Stimulated activated naive CD8-positive, alpha-beta T cell treated with anti-CD3 and anti-CD28 coated beads, Interleukin-15, Interleukin-2, amounts not matched to agents 100 ng/mL and 50 ng/mL, for 24 hours (primary cell): ENCODE measurements around the gene SCN8A.
"Not testable (repeated sequence)": the region's sequence is repeated elsewhere in the genome, so short reads cannot be mapped to it uniquely, and the experiment has no call there.

Source experiments
- H3K27ac Mint-ChIP-seq: one replicate; pipeline ENCODE4 v1.8.0; 2021; ENCODE audit warnings: mild to moderate bottlenecking, mixed read lengths
- H3K27me3 Mint-ChIP-seq: one replicate; pipeline ENCODE4 v1.8.0; 2021; ENCODE audit warnings: mixed read lengths
- H3K36me3 Mint-ChIP-seq: one replicate; pipeline ENCODE4 v1.8.0; 2021; ENCODE audit warnings: low read depth, mixed read lengths
- H3K4me1 Mint-ChIP-seq: one replicate; pipeline ENCODE4 v1.8.0; 2021; ENCODE audit warnings: low read depth, mixed read lengths
- H3K4me3 Mint-ChIP-seq: one replicate; pipeline ENCODE4 v1.8.0; 2021; ENCODE audit warnings: mild to moderate bottlenecking, mixed read lengths
- H3K9me3 Mint-ChIP-seq: one replicate; pipeline ENCODE4 v1.8.0; 2021; ENCODE audit warnings: mixed read lengths

Gene SCN8A

DNA sequence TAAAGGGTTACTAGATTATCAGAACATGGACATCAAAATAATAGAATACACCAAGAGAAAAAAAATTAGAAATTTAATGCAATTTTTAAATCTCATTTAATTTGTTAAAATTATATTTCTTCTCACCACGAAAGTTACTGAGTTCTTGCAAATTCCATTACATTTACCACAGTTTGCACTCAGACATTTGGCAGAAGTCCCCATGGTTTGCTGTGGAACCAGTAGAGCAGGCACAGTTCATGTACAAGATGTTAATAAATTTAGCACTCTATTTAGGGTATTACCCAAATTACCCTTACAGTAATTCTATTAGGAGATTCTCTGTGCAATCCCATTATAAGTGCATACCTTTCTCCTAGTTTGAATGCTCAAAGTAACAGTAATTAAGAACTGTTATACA, 9.7 kb downstream of the SCN8A start:
- Mint-ChIP-seq H3K9me3 (no peaks in the 10 kb centered on the region), H3K4me3 (no peak overlapping the region), H3K36me3 (no peaks in the 10 kb centered on the region), H3K27me3 (peaks cover 31% of the 10 kb centered on the region), H3K27ac (no peak overlapping the region), H3K4me1 (no peaks in the 10 kb centered on the region)

DNA sequence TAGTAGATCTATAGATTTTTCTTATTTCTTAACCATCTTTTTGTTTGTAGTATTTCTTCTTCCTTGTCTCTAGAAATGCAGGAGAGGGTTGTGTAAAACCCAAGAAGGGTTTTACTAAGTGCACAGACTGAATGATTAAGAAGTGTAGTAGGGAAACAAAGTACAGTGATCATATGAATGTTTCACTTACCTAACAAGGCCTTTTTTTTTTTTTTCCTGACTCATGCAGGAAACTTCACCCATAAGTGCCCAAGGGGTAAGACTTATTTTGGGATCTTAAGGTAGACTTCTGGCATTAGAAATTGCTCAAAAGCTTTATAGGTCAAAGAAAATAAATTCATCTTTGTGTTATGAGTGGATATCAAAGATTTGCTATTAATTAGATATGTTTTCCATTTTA, 10.2 kb downstream of the SCN8A start:
- no peak overlapping the region for H3K4me3 Mint-ChIP-seq
- no peaks in the 10 kb centered on the region for H3K36me3 Mint-ChIP-seq
- H3K9me3 Mint-ChIP-seq, result no peaks in the 10 kb centered on the region
- no peaks in the 10 kb centered on the region for H3K4me1 Mint-ChIP-seq
- peaks cover 28% of the 10 kb centered on the region for H3K27me3 Mint-ChIP-seq
- H3K27ac Mint-ChIP-seq, result no peak overlapping the region

DNA sequence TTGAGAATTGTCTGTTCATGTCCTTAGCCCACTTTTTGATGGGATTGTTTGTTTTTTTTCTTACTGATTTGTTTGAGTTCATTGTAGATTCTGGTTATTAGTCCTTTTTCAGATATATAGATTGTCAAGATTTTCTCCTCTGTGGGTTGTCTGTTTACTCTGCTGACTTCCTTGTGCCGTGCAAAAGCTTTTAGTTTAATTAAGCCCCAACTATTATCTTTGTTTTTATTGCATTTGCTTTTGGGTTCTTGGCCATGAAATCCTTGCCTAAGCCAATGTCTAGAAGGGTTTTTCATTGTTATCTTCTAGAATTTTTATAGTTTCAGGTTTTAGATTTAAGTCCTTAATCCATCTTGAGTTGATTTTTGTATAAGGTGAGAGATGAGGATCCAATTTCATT, 14.9 kb downstream of the SCN8A start:
- H3K9me3 Mint-ChIP-seq, H3K36me3 Mint-ChIP-seq, H3K4me3 Mint-ChIP-seq, H3K27ac Mint-ChIP-seq: not testable (repeated sequence)
- peaks cover 12% of the 10 kb centered on the region for H3K4me1 Mint-ChIP-seq
- H3K27me3 Mint-ChIP-seq, result peaks cover 12% of the 10 kb centered on the region

DNA sequence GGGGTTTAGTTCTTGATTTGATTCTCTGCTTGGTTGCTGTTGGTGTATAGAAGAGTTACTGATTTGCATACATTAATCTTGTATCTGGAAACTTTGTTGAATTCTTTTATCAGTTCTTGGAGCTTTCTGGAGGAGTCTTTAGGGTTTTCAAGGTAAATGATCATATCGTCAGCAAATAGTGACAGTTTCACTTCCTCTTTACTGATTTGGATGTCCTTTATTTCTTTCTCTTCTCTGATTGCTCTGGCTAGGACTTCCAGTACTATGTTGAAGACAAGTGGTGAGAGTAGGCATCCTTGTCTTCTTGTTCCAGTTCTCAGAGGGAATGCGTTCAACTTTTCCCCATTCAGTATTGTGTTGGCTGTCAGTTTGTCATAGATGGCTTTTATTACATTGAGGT, 16.2 kb downstream of the SCN8A start:
- H3K36me3 Mint-ChIP-seq, H3K27ac Mint-ChIP-seq, H3K9me3 Mint-ChIP-seq, H3K4me3 Mint-ChIP-seq: not testable (repeated sequence)
- Mint-ChIP-seq H3K27me3 (peaks cover 12% of the 10 kb centered on the region), H3K4me1 (peaks cover 12% of the 10 kb centered on the region)

DNA sequence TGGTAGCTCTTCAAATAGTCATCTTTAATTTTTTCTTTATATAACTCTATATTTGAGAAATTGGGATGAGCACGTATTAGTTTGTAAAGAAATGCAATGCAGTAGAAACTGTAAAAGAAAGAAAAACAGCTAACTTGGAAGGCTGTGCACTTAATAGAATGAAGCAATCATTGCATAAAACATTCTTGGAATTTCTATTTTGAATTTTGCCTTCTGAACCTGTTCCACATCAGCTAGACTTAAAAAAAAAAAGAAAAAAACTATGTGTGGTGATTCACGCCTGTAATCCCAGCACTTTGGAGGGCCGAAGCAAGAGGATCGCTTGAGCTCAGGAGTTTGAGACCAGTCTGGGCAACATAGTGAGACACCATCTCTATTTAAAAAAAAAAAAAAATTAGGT, 29.4 kb downstream of the SCN8A start:
- no peak overlapping the region for H3K4me3 Mint-ChIP-seq

DNA sequence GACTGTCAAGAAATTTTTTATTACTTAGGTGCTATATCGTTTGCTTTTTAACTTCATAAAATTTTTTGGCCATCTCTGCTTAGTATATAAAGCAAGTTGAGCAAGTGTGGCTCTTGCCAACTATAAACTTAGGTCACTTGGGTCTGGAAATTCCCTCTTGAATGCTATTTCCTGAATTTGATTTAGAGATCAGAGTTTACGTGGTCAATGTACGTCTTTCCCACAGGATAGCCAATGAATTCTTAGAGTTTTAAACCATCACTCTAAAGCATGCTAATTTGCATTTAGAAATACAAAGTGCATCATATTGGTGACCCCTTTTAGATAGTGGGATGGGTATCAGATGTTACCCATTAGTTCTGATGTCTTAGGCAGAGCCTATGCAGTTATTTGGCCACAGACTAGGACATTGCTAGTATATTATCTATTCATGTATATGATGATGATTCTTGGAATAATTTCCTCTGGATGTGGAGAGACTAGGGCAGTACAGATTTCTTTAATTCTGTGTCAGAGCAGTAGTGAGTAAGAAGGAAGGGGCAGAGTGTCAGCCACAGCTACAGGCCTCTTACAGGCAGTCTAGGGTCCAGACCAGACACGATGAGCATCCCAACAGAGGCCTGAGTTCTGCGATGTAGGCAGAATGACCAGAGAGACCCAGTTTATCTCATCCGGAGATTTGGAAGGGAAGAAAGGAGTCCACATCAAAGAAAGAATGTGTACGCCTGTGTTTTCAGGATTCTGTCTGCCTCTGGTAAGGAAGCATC, 30.3 kb downstream of the SCN8A start:
- Mint-ChIP-seq H3K27me3 (peaks cover 22% of the 10 kb centered on the region), H3K4me3 (no peak overlapping the region), H3K27ac (no peak overlapping the region), H3K4me1 (no peaks in the 10 kb centered on the region), H3K9me3 (no peaks in the 10 kb centered on the region), H3K36me3 (no peaks in the 10 kb centered on the region)

More for the DNA sequence above, 29.4 kb downstream of the SCN8A start:
- Mint-ChIP-seq H3K9me3 (no peaks in the 10 kb centered on the region), H3K4me1 (no peaks in the 10 kb centered on the region), H3K27me3 (peaks cover 14% of the 10 kb centered on the region), H3K27ac (no peak overlapping the region), H3K36me3 (no peaks in the 10 kb centered on the region)

DNA sequence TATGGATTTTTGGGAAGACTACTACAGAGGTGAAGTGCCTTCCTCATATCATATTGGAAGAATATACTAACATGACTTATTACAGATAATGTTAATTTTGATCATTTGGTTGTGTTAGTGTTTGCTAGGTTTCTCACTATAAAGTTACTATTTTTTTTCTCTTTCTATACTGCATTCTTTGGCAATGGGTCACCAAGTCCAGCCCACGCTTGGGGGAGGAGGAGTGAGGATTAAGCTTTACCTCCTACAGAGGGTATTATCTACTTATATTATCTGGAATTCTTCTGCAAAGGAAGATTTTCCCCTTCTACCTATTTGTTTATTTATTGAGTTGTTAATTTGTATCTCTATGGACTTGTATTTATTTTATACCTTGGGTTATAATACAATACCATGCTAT, 31.5 kb downstream of the SCN8A start:
- Mint-ChIP-seq H3K27me3 (peaks cover 17% of the 10 kb centered on the region), H3K27ac (no peak overlapping the region), H3K4me3 (no peak overlapping the region), H3K36me3 (no peaks in the 10 kb centered on the region), H3K9me3 (no peaks in the 10 kb centered on the region), H3K4me1 (no peaks in the 10 kb centered on the region)

DNA sequence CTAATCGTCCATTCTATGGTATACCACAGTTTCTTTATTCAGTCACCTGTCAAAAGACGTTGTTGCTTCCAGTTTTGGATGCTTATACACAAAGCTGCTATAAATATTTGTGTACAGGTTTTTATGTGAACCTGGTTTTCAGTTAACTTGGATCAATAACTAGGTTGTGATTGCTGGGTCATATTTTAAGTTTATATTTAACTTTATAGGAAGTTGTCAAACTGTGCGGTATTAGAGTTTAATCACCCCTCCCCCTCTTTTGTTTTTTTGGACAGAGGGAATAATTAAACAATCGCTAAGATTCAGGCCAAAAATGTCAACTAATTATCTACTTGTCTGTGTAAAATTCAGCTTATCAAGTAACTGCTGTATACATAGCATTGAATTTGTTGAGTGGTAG, 34.3 kb downstream of the SCN8A start:
- no peak overlapping the region for H3K4me3 Mint-ChIP-seq
- H3K27ac Mint-ChIP-seq, result no peak overlapping the region
- peaks cover 18% of the 10 kb centered on the region for H3K27me3 Mint-ChIP-seq

DNA sequence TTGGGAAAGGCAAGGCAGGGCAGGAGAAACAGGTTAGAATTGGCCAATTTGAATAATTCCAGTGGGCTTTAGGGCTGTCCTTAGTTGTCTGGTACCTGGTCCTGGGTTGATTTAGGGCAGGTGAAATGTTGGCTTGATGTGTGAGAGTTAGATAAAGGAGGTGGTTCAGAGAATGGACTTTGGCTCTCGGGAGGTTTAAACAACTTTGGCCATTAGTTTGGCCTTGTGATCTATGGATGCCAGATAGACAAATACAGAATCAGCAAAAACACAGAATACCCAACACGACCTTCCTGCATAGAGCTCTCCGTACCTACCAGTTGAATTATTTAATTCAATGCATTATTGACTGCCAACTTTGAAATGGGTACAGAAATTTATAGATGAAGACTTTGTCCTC, 35.1 kb downstream of the SCN8A start:
- no peaks in the 10 kb centered on the region for H3K9me3 Mint-ChIP-seq
- no peak overlapping the region for H3K27ac Mint-ChIP-seq
- no peaks in the 10 kb centered on the region for H3K4me1 Mint-ChIP-seq
- peaks cover 22% of the 10 kb centered on the region for H3K27me3 Mint-ChIP-seq
- no peak overlapping the region for H3K4me3 Mint-ChIP-seq
- no peaks in the 10 kb centered on the region for H3K36me3 Mint-ChIP-seq

More for the DNA sequence above, 34.3 kb downstream of the SCN8A start:
- Mint-ChIP-seq H3K36me3 (no peaks in the 10 kb centered on the region), H3K9me3 (no peaks in the 10 kb centered on the region), H3K4me1 (no peaks in the 10 kb centered on the region)

DNA sequence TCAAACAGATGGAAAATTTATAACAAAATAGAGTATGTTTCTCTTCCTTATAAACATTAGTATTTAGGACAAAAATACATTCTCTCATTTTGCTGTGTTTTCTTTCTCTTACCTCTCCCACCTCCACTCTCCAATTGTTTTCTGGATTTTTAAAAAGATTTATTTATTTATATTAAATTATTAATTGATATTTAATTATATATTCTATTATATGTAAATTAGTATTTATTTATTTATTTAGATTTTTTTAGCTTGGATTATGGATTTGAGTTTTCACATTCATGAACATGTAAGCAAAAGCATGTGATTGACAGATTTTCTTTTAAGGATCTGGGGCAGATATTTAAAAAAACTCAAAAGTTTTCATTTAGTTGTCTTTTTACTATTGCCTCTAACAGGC, 35.6 kb downstream of the SCN8A start:
- H3K27ac Mint-ChIP-seq, result no peak overlapping the region
- H3K36me3 Mint-ChIP-seq, result no peaks in the 10 kb centered on the region
- H3K27me3 Mint-ChIP-seq, result peaks cover 22% of the 10 kb centered on the region
- H3K4me3 Mint-ChIP-seq, result no peak overlapping the region
- no peaks in the 10 kb centered on the region for H3K9me3 Mint-ChIP-seq
- H3K4me1 Mint-ChIP-seq, result no peaks in the 10 kb centered on the region

DNA sequence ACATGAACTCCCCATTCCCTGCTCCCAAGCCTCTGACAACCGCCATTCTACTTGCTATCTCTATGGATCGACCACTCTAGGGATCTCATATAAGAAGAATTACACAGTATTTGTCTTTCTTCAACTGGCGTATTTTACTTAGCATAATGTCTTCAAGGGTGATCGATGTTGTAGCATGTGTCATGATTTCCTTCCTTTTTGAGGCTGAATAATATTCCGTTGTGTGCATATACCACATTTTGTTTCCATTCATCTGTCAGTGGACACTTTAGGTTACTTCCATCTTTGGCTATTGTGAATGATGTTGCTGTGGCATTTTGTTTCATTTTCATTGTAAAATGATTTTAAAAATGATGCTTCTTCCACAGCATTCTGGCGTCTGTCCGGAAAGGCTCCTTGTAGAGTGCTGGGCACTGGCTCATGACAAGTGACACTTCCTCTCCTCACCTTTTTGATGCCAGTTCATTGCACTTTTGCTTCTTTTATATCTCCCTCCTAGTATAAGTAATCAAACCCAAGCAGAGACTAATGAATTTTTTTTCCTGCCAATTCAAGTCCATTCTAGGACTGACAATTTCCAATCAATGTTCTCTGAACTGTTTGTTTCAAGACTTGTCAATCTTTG, 39.3 kb downstream of the SCN8A start:
- H3K27me3 Mint-ChIP-seq, result peaks cover 27% of the 10 kb centered on the region
- no peak overlapping the region for H3K4me3 Mint-ChIP-seq
- no peaks in the 10 kb centered on the region for H3K4me1 Mint-ChIP-seq
- no peak overlapping the region for H3K27ac Mint-ChIP-seq
- H3K9me3 Mint-ChIP-seq, result no peaks in the 10 kb centered on the region
- H3K36me3 Mint-ChIP-seq, result no peaks in the 10 kb centered on the region

DNA sequence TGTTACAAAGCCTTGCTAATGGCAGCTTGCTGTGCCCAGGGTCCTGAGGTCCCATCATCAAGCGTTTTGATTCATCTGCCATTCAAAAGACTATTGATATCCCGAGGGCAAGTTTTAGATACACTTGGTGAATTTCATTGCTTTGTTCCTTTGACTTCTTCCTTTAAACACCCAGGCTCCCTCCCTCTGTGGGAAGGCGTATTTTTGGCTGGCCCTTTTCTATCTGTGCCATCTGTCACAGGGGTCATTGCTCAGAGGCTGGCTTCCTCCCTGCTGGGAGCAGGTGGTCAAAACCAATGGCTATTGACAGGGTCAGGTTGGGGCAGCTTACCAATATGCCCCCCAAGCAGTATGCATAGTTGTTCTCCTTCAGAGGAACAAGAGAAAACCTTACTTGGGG, 40.0 kb downstream of the SCN8A start:
- Mint-ChIP-seq H3K36me3 (no peaks in the 10 kb centered on the region), H3K27me3 (peaks cover 23% of the 10 kb centered on the region), H3K9me3 (no peaks in the 10 kb centered on the region), H3K4me3 (no peak overlapping the region), H3K27ac (no peak overlapping the region), H3K4me1 (no peaks in the 10 kb centered on the region)

DNA sequence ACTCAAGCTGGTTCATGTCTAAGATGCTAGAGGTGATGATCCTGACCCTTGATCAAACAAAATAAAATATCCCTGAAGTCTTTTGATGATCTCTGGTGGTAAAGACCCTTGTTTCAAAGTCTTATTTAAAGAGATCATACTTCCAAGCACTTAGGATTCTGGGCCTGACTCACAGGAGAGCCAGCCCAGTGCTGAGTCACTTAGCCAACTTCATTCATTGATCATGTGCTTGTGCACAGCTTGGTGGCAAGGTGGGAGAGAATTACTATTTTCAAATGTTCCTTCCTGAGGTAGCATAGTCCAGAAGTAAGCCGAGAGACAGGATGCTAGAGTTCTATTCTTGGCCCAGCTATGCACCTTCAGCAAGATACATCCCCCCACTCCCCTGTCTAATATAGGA, 40.6 kb downstream of the SCN8A start:
- H3K27ac Mint-ChIP-seq, result no peak overlapping the region
- no peak overlapping the region for H3K4me3 Mint-ChIP-seq
- no peaks in the 10 kb centered on the region for H3K4me1 Mint-ChIP-seq
- peaks cover 20% of the 10 kb centered on the region for H3K27me3 Mint-ChIP-seq
- H3K36me3 Mint-ChIP-seq, result no peaks in the 10 kb centered on the region
- H3K9me3 Mint-ChIP-seq, result no peaks in the 10 kb centered on the region

DNA sequence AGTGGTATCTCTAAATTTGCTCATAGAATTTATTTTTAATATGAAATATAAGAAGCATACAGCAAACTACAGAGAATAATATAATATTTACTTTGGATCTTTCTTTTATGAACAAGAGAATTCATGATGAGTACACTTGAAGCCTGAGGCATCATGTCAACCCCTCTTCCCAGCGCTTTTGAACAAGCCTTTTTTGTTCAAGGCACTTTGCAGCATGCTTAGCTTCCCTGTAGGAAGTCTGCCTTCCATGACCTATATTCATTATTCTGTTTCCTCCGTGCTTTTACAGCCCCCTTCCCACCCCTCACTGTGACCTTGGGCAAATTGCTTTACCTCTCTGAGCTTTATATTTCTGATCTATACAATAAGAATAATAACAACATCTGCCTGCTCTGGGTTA, 41.6 kb downstream of the SCN8A start:
- Mint-ChIP-seq H3K4me3 (no peak overlapping the region), H3K9me3 (no peaks in the 10 kb centered on the region), H3K36me3 (no peaks in the 10 kb centered on the region), H3K27ac (no peak overlapping the region), H3K4me1 (no peaks in the 10 kb centered on the region), H3K27me3 (peaks cover 20% of the 10 kb centered on the region)

DNA sequence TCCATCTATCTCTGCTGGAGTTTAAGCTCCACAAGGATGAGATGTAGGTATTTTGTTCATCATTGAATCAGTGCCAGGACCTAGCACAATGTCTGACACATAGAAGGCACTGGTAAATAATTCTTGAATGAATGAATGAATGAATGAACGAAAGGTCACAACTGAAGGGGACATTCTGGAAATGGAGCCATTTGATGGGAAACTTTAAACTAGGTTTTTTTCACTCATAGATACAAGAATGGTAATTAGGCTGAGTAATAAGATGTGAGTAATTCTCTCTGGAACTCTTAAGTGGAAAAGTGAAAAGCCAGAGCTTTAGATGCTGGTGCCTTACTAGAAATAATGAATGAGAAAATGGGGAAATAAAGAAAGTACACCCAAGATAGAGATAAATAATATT, 44.3 kb downstream of the SCN8A start:
- Mint-ChIP-seq H3K27me3 (peaks cover 14% of the 10 kb centered on the region), H3K4me3 (no peak overlapping the region), H3K4me1 (no peaks in the 10 kb centered on the region)

DNA sequence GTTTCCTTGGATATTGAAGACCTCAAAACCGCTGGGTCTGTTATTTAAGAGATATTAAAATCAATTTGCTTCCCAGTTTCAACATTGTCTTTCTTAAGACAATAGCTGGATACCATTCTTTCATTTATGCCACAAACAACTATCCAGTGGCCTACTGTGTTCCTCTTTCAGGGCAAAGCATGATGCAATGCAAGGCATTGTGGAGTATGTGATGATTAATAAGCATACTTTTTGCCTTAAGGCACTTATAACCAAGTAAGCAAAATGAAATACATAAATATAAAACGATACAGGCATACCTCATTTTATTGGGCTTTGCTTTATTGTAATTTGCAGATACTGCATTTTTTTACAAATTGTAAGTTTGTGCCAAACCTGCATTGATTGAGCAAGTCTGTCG, 45.5 kb downstream of the SCN8A start:
- no peak overlapping the region for H3K4me3 Mint-ChIP-seq
- H3K27me3 Mint-ChIP-seq, result peaks cover 10% of the 10 kb centered on the region
- H3K27ac Mint-ChIP-seq, result no peak overlapping the region
- H3K4me1 Mint-ChIP-seq, result no peaks in the 10 kb centered on the region
- H3K36me3 Mint-ChIP-seq, result peaks cover 4% of the 10 kb centered on the region
- H3K9me3 Mint-ChIP-seq, result peaks cover 5% of the 10 kb centered on the region

More for the DNA sequence above, 44.3 kb downstream of the SCN8A start:
- Mint-ChIP-seq H3K9me3 (peaks cover 5% of the 10 kb centered on the region), H3K36me3 (peaks cover 4% of the 10 kb centered on the region), H3K27ac (no peak overlapping the region)
